Cardiac fibroblast (primary cell): ENCODE measurements around the gene TMOD4.

ENCODE experiments used
- DNase-seq, 2 donors: peaks; one replicate each; pipeline versions ENCODE4 v3.0.0 to v3.0.0-alpha.2; 2010; ENCODE audit warnings: low read depth in 2 of 2
- H3K4me3 ChIP-seq, 2 donors: replicated peaks in 1 of 2; 1 replicate in 1 of 2; 2 replicates in 1 of 2; pipeline ENCODE4 v1.5.1; 2011; ENCODE audit warnings: low read depth in 2 of 2, low read length in 2 of 2, mild to moderate bottlenecking in 2 of 2, moderate library complexity in 1 of 2
- TF ChIP-seq, protein P1 (sequence below): IDR thresholded peaks from one replicate; pipeline ENCODE4 v1.5.1; 2011; ENCODE audit warnings: low read depth, mild to moderate bottlenecking, low read length, inconsistent platforms

TMOD4 gene

GRCh38 chr1:151133018-151133806 is 42.6 kb downstream of the TMOD4 start:
- no peak for DNase-seq
- TF ChIP-seq, protein P1, sequence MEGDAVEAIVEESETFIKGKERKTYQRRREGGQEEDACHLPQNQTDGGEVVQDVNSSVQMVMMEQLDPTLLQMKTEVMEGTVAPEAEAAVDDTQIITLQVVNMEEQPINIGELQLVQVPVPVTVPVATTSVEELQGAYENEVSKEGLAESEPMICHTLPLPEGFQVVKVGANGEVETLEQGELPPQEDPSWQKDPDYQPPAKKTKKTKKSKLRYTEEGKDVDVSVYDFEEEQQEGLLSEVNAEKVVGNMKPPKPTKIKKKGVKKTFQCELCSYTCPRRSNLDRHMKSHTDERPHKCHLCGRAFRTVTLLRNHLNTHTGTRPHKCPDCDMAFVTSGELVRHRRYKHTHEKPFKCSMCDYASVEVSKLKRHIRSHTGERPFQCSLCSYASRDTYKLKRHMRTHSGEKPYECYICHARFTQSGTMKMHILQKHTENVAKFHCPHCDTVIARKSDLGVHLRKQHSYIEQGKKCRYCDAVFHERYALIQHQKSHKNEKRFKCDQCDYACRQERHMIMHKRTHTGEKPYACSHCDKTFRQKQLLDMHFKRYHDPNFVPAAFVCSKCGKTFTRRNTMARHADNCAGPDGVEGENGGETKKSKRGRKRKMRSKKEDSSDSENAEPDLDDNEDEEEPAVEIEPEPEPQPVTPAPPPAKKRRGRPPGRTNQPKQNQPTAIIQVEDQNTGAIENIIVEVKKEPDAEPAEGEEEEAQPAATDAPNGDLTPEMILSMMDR, result no peak
- H3K4me3 ChIP-seq, result no peak overlapping the region

- TF ChIP-seq, protein P1, result no peak
- no peak overlapping the region for H3K4me3 ChIP-seq
- no peak for DNase-seq
Measured at GRCh38 chr1:151132335-151133017, 43.3 kb downstream of the TMOD4 start.

GRCh38 chr1:151131701-151132334 is 44.0 kb downstream of the TMOD4 start:
- peak; percentile 17 to 27 for DNase-seq

GRCh38 chr1:151130987-151131586 is 44.7 kb downstream of the TMOD4 start:
- TF ChIP-seq, protein P1, result no peak
- DNase-seq, result peak; percentile 85 to 88
- H3K4me3 ChIP-seq, result peak overlapping the region; percentile 22 to 34

More at GRCh38 chr1:151131701-151132334, 44.0 kb downstream of the TMOD4 start:
- TF ChIP-seq, protein P1, result no peak
- H3K4me3 ChIP-seq, result peak overlapping the region; percentile 22 to 34

DNA sequence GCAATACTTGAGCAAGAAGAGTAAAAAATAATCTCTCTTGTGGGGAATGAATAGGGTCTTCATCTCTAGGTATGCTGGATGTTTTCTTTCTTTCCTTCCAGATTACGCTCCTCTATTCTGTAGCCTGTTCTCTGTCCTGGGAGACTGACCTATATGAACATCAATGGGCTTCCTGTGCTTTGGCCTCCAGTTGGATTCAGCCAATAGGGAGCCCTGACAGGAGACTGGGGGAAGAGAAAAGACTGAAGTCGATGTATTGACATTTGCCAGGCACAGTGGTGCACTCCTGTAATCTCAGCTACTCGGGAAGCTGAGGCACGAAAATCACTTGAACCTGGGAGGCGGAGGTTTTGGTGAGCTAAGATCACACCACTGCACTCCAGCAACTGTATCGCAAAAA is 47.0 kb downstream of the TMOD4 start:
- H3K4me3 ChIP-seq, result no peak overlapping the region
- DNase-seq, result no peak
- TF ChIP-seq, protein P1, result no peak

DNA sequence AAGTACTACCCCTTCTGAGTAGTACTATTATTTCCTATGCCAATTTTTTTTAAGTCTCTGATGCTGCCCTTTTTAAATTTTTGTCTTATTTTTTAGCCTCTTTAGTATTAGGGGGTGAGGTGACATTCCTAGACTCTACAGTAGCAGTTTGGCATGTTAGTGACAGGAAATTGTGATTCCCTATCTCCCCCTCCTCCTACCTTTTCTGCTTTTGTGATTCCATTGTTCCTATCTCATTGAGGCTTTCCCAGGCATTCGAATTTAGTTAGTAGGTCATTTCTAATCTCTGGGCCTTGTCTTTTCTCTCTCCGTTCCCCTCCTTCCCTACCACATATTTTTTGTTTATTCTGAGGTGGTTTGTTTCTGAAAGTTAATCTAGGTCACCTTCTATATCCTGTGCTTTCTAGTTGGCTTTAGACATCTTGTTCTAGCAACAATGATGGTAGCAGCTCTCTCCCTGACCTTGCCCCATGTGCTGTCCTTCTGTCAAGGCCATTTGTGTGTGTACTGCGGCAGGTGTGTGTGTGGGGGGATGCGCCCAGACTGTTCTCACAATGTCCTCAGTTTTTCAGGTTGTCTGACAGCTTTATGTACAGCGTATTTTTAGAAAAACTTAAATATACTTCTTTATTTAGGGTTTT is 50.9 kb downstream of the TMOD4 start:
- DNase-seq, result no peak
- no peak overlapping the region for H3K4me3 ChIP-seq
- TF ChIP-seq, protein P1, result no peak
